GM19025 (cell line): ENCODE results near the gene RHEBL1.
"Not testable (repeated sequence)": the region's sequence is repeated elsewhere in the genome, so short reads cannot be mapped to it uniquely, and the experiment has no call there.

Experiments
- ATAC-seq: cut with Tn5 transposase; IDR thresholded peaks from one replicate; pipeline ENCODE4 v1.9.1; 2021; ENCODE audit warnings: mild to moderate bottlenecking, low read depth, moderate library complexity; ENCODE audit not compliant: unreplicated experiment

The RHEBL1 gene

DNA sequence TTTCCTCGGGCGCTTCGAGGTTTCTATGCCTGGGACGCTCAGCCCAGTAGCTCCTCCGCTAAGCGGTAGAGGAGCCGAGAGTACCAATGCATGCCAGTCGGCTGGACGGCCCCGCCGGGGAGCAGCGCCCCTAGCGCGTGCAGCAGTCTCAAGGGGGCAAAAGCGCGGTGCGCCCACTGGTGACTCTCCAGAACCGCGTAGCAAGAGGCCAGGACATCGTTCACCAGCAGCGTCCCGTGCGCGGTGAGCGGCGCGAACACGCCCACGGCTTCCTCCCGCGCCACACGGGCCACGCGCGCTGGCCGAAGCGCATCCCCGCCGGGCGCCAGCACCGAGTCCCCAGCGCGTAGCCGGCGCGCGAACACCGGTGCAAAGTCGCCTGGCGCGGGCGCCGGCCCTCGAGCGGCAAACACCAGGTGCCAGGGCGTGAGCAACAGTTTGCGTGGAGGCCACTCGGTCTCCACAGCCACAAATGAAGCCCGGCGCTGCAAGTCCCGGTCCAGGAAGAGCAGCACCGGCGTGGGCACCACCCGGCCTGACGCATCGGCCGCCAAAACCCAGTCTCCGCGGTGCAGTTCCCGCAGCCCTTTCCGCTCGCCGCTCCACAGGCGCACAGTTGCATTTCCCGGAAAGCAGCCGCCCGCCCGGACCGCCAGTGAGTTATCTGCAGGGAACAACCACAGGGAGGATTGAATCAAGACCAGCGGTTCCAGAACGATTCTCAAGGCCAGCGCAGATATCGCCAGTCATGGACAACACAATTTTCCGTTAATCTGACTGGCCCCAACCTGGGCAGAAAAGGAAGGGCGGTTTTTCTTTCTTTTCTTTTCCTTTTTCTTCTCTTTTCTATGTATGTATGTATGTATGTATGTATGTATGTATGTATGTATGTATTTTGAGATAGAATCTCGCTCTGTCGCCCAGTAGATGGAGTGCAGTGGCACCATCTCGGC, 20.3 kb upstream of the RHEBL1 start:
- no peak for ATAC-seq

DNA sequence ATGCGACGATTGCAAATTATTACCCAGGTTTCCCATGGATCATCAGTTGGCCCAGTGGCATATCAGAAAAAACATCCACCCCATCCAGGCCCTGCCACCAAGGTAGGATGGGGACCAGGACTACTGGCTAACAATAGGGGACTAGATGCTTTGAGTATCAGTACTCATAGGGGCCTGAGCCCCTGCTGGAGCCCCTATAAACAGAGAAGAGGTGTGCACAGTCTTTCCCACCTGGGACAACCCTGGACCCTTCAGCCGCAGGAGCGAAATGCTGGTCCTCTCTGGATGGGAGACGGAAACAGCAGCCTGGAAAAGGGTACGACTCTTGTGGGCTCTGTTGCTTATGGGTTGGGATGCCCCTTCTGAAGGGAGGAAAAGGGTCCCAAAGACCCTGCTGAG, 19.2 kb upstream of the RHEBL1 start:
- no peak for ATAC-seq

DNA sequence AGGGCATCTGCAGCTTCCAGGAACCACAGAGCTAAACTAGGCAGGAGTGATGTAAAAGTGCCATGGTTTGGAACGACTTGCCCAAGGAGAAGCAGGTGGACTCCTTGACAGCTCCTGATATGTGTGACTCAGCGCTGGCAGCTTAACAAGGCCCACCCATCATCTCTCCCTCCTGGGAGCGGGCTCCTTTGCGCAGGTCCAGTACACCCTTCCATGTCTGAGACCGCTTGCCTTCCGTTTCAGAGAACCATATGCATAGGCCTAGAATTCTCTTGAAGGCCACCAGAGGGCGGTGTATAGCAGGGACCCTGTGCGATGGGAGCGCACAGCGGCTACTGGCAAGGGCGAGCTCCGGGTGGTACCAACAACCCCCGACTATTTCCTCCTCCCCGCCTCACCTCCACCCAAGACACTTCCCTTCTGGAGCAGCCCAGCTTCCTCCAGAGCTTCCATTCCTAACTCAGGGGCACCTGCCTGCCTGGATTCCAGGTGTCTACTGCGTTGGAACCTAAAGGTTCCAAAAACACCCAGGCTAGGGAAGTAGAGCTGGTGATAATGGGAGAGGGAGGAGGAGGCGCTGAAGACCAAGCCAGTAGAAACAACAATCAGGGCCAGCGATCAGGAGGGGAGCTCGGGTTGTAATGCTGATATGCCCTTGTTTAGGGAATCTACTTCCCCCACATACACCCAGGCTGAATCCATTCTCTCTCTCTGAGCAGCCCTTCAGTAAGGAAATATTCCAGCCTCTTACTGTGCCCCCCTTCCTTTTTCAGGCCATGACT, 18.6 kb upstream of the RHEBL1 start:
- peak; percentile 79 for ATAC-seq

DNA sequence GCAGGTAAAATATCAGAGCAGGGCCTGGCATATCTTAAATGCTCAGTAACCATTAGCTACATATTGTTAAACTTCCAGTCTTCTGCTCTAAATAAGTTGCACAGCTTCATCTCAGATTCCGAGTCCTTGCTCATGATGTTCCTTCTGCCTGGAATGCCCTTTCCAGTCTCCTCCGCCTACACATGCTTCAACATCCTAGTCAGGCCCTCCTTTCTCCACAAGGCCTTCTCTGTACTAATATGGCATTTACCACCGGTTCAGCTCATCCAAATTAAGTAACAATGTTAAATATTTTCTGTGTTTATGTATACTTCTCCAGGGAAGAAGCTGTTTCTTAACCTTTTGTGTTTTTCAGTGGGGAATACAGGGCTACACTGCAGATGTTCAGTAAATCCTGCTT, 16.3 kb upstream of the RHEBL1 start:
- no peak for ATAC-seq

DNA sequence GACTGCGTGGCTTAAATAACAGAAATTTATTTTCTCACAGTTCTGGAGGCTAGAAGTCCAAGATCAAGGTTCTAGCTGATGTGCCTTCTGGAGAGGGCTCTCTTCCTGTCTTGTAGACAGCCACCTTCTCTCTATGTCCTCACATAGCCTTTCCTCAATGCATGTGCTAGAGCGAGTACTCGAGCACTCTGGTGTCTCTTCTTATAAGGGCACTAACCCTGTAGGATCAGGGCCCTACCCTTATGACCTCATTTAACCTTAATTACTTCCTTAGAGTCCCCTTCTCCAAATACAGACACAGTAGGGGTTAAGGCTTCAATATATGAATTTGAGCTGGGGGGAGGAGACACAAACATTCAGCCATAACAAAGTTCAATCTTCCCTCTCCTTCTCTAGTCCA, 14.7 kb upstream of the RHEBL1 start:
- no peak for ATAC-seq

DNA sequence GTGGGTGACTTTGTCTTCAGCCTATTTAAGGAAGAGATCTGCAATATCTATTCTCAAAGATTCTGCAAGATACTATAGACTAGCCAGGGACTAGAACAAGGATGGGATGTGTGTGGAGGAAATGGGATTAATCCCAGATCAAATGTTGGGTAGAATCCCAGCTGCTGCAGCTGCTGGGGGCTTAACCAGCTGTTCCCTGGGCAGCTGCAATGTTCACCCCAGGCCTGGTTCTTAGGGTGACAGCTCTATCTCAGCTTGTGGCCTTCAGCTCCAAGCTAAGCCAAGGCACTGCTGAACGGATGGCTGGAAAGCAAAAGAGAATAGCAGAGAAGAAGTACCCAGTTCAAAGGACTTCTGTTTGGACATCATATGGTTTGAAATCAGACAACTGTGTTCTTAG, 10.0 kb upstream of the RHEBL1 start:
- ATAC-seq, result no peak

DNA sequence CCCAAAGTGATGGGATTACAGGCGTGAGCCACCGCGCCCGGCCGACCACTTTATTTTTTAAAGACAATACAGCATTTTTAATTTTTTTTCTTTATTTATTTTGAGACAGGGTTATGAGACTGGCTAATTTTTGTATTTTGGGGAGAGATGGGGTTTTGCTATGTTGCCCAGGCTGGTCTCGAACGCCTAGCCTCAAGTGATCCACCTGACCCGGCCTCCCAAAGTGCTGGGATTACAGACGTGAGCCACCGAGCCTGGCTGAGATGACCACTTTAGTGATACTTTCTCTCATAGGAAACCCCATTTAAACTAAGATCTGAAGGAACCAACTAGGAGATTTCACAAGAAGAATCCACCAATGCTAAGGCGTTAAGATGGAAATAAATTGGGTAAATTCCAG, 1.2 kb upstream of the RHEBL1 start:
- ATAC-seq, result no peak

DNA sequence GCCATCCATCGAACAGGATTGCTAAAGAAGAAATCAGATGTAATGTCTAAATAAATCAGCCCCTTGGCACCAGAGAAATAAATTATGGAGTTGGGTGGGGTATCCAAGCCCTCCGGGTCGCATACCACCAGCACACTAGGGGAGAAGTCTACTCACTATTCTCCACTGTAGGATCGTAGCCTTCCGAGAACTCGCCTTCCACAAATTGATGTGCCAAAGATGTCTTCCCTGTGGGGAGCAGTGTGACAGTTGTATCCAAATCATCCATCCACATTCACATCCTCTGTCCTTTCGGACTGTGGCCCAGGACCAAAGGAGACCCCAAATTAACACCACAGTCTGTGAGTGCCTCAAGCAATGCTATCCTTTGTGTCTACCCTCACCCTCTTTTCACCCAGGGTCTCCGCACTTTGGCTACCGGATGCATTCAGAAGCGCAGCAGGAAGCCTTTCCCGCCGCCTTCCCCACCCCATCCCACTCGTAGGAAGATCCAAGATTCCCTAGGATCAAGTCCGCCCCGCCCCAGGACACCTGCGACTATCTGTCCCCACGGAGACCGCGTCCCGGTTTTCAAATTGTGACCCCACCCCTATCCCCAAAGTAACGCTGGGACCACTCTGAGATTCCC, 786 bp downstream of the RHEBL1 start:
- ATAC-seq, result no peak

DNA sequence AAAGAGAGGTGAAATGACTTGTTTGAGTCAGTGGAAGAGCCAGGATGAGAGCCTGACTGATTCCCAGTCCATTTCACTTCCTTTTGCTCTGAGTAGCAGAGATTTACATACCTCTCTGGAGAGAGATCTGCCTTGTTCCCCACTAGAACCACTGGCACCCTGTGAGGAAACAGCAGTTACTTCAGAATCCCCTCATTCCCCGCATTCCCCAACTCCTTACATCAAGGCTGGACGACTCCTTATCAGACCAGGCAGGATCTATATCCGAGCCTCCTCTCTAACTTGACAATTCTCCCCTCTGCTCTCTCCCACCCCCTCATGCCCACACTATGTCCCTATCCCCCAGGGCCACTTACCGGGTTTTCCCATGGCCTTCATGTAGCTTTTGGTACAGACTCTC, 3.7 kb downstream of the RHEBL1 start:
- no peak for ATAC-seq

DNA sequence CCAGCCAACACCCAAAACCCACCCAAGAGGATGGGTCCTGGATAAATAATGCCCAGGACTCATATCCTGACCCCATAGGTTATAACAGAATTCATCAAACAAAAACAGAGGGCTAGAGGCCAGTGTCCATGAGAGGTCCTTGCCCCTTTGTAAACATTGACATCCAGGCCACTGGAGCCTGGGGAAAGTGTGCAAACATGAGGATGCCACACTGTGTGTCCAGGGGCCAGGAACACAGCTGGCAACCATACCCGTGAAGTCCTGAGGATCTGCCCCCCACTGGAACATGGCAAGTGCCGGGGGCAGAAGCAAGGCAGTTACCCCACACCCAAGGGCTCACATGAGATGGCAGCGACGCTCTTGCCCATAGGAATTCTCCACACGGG, 5.0 kb downstream of the RHEBL1 start:
- ATAC-seq, result no peak

DNA sequence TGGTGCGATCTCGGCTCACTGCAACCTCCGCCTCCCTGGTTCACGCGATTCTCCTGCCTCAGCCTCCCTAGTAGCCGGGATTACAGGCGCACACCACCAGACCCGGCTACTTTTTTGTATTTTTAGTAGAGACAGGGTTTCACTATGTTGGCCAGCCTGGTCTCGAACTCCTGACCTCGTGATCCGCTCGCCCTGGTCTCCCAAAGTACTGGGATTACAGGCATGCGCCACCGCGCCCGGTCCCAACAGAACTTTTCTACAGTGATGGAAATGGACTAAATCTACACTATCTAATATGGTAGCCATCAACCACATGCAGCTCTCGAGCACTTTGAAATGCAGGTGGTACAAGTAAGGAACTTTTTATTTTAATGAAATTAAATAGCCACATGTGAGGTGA, 7.9 kb downstream of the RHEBL1 start:
- not testable (repeated sequence) for ATAC-seq

DNA sequence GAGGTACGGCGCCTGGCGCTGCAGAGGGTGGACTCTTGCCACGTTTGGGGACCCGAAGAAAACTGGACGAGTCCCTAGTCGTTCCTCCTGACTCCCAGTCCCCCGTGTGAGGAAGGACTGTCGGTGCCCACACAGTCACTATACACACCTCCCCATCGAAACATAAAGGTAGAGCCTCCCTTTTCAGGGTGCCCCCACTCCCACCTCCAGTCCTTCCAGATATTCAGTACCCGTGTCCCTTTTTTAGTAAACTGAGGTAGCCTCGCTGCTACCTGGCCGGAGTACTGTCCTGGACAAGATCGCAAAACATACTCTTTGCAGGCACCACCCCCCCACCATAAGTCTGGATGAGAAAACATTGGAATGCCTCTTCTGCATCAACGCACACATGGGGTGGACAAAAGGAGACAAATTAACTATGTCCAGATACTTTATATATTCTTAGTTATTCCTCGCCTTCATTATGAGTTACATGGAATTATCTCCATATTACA, 8.6 kb downstream of the RHEBL1 start:
- no peak for ATAC-seq

DNA sequence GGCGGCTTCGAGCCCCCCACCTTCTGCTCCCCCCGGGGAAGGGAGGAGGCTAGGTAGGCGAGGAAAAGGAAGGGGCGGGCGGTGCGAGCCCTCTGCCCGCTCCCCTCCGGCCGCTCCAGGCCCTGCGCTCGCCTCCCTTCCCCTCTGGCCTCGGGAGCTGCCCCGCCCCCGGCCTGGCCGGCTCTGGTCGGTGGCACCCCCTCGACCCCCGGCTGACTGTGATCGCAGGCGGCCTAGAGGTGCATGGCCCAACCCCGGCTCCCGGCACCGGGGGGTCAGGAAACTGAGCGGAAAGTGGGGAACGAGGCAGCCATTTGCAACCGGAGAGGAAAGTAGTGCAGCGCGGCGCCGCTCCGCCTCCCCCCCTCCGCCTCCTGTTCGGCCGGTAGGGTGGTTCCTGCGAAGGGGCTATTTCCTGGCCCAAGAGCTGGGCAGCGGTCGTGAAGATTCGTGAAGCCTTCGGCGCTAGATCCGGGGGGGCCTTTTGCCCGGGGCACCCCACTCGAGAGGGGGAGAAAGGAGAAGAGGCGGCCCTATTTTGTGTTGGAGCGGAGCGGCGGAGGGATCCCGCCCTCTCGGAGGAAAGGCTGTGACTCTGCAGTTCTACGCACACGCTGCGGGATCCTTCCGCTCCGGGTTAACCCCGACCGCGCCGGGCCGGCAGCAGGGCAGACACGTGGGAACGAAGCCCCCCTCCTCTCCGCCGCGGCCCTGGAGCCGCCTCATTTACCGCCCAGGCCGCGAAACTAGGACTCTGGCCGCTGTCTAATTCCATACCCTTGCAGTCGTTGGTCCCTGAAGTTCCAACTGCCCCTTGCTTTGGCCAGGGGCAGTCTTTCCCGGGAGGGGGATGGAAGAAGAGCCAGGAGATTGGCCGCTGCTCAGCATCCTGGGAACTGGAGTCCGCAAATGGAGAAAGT, 9.3 kb downstream of the RHEBL1 start, which contains the start of gene KMT2D:
Gene KMT2D, minus strand, starts transcription at position 558 of the 920 bp plus-strand sequence. CDS start 5,470 bp downstream, outside the sequence.
- ATAC-seq, result peak; percentile 50

DNA sequence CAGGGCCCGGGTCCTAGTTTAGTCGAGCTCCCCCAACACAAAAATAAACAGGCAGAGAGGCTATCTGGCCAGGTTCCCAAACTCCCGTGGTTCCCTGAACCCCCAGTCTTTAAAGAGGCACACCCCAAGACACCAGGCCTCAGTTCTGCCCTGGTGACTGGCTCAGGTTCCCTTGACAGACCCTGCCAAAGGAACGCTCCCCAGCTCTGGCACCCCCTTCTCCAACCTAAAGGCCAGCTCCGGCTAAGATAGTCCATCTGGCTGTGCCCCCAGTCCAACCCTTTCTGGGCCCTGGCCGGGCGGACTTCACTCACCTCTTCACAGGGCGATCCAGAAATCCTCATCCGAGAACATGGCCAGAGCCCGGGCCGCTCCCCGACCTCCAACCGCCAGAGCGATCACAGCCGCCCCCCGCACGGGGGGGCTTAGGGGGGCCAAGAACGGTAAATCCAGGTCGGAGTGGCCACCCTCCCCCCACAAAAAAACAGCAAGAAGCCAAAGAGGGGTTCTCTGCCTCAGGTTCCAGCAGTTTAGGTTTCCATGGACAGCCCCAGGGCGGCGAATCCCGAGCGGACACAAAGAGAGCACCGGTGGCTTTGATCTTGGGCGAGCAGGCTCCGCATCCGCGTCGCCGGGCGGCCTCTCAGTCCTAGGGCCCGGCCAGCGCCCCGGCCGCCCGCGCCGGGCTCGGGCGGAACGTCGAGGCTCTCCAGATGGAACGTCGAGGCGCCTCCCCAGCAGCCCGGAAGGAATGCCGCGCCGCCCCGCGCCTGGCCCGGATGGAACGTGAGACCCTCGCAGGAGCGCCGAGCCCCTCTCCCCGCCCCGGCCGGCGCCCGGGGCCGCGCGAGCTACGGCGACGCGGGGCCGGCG, 10.2 kb downstream of the RHEBL1 start:
- ATAC-seq, result no peak

DNA sequence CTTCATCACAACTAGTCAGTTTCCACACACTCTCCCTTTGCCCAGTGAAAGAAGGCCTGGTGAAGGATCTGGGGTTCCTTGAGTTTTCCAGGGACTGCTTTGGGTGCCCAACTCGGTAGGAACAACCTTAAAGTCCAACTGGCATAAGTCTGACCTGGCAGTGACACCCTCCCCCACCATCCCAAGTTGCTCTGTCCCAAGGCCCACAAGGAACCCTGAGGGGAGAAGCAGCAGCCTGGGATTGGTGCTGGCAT, 10.8 kb downstream of the RHEBL1 start:
- no peak for ATAC-seq

DNA sequence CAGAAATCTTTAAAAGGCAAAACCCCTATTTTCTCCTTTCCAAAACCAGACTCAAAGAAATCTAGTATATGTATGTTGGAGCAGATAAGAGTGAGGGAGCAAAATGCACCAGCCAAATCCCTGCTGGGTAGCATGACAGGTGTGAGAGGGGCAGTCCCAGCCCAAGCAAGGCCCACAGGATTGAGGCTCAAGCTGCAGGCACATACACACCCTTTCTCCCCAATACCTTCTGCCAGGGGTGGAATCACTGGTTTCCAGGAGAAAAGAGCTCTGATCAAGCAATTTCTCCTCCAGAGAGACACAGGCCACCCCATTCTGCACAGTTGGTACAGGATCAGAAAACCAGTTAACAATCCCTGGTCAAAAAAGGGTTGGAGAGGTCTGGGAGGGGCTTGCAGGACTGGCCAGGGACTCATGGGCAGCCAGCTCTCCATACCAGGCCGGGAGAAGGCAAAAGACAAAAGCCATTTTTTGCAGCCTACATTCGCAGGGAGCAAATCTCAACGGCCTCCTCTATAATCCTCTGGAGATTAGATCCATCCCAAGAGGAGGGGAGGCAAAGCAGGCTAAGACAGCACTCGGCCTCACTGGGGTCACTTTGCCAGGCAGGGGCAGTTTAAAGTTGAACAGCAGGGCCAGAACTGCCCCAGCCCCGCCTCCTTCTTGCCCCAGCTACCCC, 11.3 kb downstream of the RHEBL1 start:
- ATAC-seq, result no peak

DNA sequence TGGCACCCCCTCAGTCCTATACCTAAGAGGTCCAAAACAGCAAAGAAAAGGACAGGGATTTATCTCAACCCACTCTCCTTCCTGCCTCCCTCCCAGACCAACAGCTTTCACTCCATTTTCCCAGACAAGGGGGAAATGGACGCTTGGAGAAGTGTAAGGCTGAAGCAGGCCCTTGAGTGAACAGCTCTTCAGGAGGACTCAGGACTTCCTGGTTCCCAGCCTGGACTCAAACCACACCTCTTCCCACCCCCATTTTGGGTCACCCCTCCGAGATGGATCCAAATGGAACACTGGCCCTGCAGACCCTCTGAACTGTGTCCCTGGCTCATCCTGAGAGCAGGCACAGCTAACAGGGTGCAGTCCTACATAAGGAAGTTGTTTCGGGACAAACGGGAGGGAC, 11.9 kb downstream of the RHEBL1 start:
- ATAC-seq, result no peak

DNA sequence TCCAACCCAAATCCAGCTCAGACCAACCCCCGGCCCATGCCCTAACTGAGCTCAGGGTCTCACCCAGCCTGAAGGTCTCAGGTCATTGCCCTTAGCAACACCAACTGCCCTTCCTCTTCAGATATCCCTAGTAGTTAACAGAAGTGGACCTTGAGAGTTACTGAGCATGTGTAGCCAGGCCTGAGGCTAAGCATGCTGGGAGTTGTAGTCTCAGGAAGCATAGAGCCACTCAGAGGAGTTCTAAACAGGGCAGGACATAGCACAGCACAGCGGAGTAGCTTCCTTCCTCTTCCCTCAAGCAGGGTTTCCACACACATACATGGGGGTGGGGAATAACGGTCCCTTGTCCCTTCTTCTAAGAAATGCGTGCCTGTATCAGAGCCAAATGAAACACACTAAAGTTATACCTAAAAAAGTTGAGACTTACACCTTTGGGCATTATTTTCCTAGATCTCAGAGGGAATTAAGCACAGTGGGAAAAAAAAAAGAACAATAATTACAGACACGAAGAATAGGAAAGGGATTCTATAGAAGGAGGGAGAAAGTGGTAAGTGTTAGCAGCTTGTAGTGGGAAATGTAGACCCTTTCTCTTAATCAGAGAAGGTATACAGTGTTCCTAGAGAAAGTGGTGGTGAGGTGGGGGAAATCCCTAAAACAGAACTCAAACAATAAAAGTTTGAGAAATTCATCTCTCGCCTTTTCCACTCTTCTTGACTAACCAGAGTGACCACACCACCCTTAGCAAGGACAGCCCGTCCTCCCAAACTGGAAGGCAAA, 13.6 kb downstream of the RHEBL1 start:
- peak; percentile 59 for ATAC-seq
